Esophagus mucosa (tissue), 1 donor: ENCODE data around the gene TUBA3D. TPM values are rescaled to one million over a fixed set of nuclear protein-coding genes. Genes with fewer than 3 reads are reported as not detected.
"Not testable (repeated sequence)": the region's sequence is repeated elsewhere in the genome, so short reads cannot be mapped to it uniquely, and the experiment has no call there.

ENCODE experiments used
- ATAC-seq: fragments of 200-7000 bp; cut with Tn5 transposase; one replicate; pipeline ENCODE4 v1.9.1; 2020
- total RNA-seq: library from RNA; stranded (reverse); gene quantifications from one replicate; pipeline ENCODE4 v1.2.4, GENCODE V29; 2023
- donor health status: DM: yes; HTN: yes; CAD: no.

Gene TUBA3D
- not detected for total RNA-seq

GRCh38 chr2:131475831-131476230 lies at the start of gene TUBA3D:
Gene TUBA3D, plus strand, starts transcription at chr2:131476119. Its CDS starts 81 bp downstream, at chr2:131476200.
- no peak for ATAC-seq

- no peak for ATAC-seq
Observed at GRCh38 chr2:131426727-131427126, 49.2 kb upstream of the TUBA3D start.

- ATAC-seq = no peak
Observed at GRCh38 chr2:131431336-131431735, 44.6 kb upstream of the TUBA3D start.

- not testable (repeated sequence) for ATAC-seq
Observed at GRCh38 chr2:131440742-131441468, 35.0 kb upstream of the TUBA3D start.

GRCh38 chr2:131444736-131445514 lies 31.0 kb upstream of the TUBA3D start:
- ATAC-seq = not testable (repeated sequence)

GRCh38 chr2:131445515-131445797 lies 30.5 kb upstream of the TUBA3D start:
- not testable (repeated sequence) for ATAC-seq

GRCh38 chr2:131445896-131446295 lies 30.0 kb upstream of the TUBA3D start:
- peak; percentile 15 for ATAC-seq

- ATAC-seq = not testable (repeated sequence)
Observed at GRCh38 chr2:131447981-131448380, 27.9 kb upstream of the TUBA3D start.

GRCh38 chr2:131451265-131451949 lies 24.5 kb upstream of the TUBA3D start:
- ATAC-seq = not testable (repeated sequence)

GRCh38 chr2:131454914-131455313 lies 21.0 kb upstream of the TUBA3D start:
- ATAC-seq = not testable (repeated sequence)

GRCh38 chr2:131467722-131468121 lies 8.2 kb upstream of the TUBA3D start:
- ATAC-seq = not testable (repeated sequence)

GRCh38 chr2:131470944-131471343 lies 5.0 kb upstream of the TUBA3D start:
- not testable (repeated sequence) for ATAC-seq

- ATAC-seq = not testable (repeated sequence)
Observed at GRCh38 chr2:131471624-131472023, 4.3 kb upstream of the TUBA3D start.

- ATAC-seq = not testable (repeated sequence)
Observed at GRCh38 chr2:131473266-131473665, 2.7 kb upstream of the TUBA3D start.

- ATAC-seq = not testable (repeated sequence)
Observed at GRCh38 chr2:131476363-131476762, 444 bp downstream of the TUBA3D start.

- ATAC-seq = not testable (repeated sequence)
Observed at GRCh38 chr2:131477227-131477626, 1.3 kb downstream of the TUBA3D start.

GRCh38 chr2:131478074-131478849 lies 2.3 kb downstream of the TUBA3D start:
- not testable (repeated sequence) for ATAC-seq

GRCh38 chr2:131478850-131479461 lies 3.0 kb downstream of the TUBA3D start:
- not testable (repeated sequence) for ATAC-seq

- not testable (repeated sequence) for ATAC-seq
Observed at GRCh38 chr2:131480351-131480750, 4.4 kb downstream of the TUBA3D start.

- not testable (repeated sequence) for ATAC-seq
Observed at GRCh38 chr2:131482506-131483155, 6.7 kb downstream of the TUBA3D start.
